Aorta (tissue), 5 donors: Measurements from ENCODE around the gene NPY2R. TPM values are rescaled to one million over a fixed set of nuclear protein-coding genes. Genes with fewer than 3 reads are reported as not detected.

Experiments used
- ATAC-seq: fragments of 200-7000 bp; cut with Tn5 transposase; one replicate; pipeline ENCODE4 v1.9.1; 2022; ENCODE audit warnings: moderate library complexity; ENCODE audit not compliant: low FRiP score
- DNase-seq, 2 donors: peaks; one replicate each; pipeline ENCODE4 v3.0.0-alpha.2; 2020
- H3K27ac ChIP-seq, 2 donors: one replicate each; pipeline ENCODE4 v1.5.1; 2013; ENCODE audit warnings: low read length in 2 of 2, mild to moderate bottlenecking in 2 of 2, moderate library complexity in 2 of 2, control low read depth in 1 of 2, inconsistent platforms in 1 of 2, low read depth in 1 of 2
- H3K27me3 ChIP-seq, 2 donors: one replicate each; pipeline ENCODE4 v1.6.1; 2013; ENCODE audit warnings: control low read depth in 1 of 2, low read length in 1 of 2, mild to moderate bottlenecking in 1 of 2, moderate library complexity in 1 of 2; ENCODE audit not compliant: insufficient read depth in 2 of 2, control insufficient read depth in 1 of 2
- H3K36me3 ChIP-seq, 2 donors: one replicate each; pipeline ENCODE4 v1.6.1; 2013; ENCODE audit warnings: control low read depth in 1 of 2, low read length in 1 of 2, mild to moderate bottlenecking in 1 of 2; ENCODE audit not compliant: insufficient read depth in 2 of 2, control insufficient read depth in 1 of 2
- H3K4me1 ChIP-seq, 2 donors: one replicate each; pipeline ENCODE4 v1.6.1; 2013; ENCODE audit warnings: low read length in 2 of 2, control low read depth in 1 of 2, mild to moderate bottlenecking in 1 of 2, moderate library complexity in 1 of 2; ENCODE audit not compliant: insufficient read depth in 2 of 2, control insufficient read depth in 1 of 2
- H3K4me3 ChIP-seq, 2 donors: one replicate each; pipeline ENCODE4 v1.5.1; 2013; ENCODE audit warnings: low read length in 2 of 2, control low read depth in 1 of 2, mild to moderate bottlenecking in 1 of 2
- H3K9me3 ChIP-seq: one replicate; pipeline ENCODE4 v1.6.1; 2013; ENCODE audit warnings: mild to moderate bottlenecking, low read length; ENCODE audit not compliant: control insufficient read depth
- WGBS, 2 donors: extraction: QIAGEN DNeasy Blood & Tissue Kit; methylation state at CpG; one replicate each; pipeline ENCODE4 v1.1.7; 2013; 5-methylcytosine and 5-hydroxymethylcytosine counted together
- intact Hi-C, 2 donors: fragments of 100-400 bp; cut with DNase I; formaldehyde crosslinking; loops; one replicate each; pipeline versions ENCODE4 v1.14.2 to v1.15.0; 2022
- polyA plus RNA-seq, 2 donors: library from polyadenylated mRNA; stranded (reverse); fragments of 200-250 nt; gene quantifications; one replicate each; pipeline ENCODE4 v1.2.3, GENCODE V29; 2013
- total RNA-seq, 2 donors: library from RNA; stranded (reverse); fragmentation: NEBNext Ultra II Directional; extraction: Animal tissue kit (Norgen Biotek cat#: 25700); gene quantifications; one replicate each; pipeline ENCODE4 v1.2.1, GENCODE V29; 2021
- donor health status: healthy with polysubstance abuse.
- donor health status: Bipolar disorder and iron deficiency.
- donor health status: DM: no; HTN: no; CAD: no.
- donor health status: DM: no; HTN: no; CAD: no.
- donor health status: DM: yes; HTN: yes; CAD: no.

The NPY2R gene
- total and polyA plus RNA-seq, 4 donors = 0.09 to 7.8 (median 0.19) TPM

GRCh38 chr4:155241225-155241624, 32.8 kb downstream of the NPY2R start:
- H3K4me3 ChIP-seq = no peak overlapping the region
- ATAC-seq (no peak), DNase-seq (no peak)
- peaks cover 2% of the 10 kb centered on the region for H3K9me3 ChIP-seq
- 97% methylated on average over 4 of the region's 4 CpGs for WGBS, 2 donors
- peaks cover 0 to 2% of the 10 kb centered on the region in 2 donors for H3K27me3 ChIP-seq
- H3K27ac ChIP-seq = no peak overlapping the region
- no peaks in the 10 kb centered on the region for H3K36me3 ChIP-seq
- intact Hi-C loops = no loop called here
- no peaks in the 10 kb centered on the region for H3K4me1 ChIP-seq

- H3K27ac ChIP-seq = no peak overlapping the region
- H3K4me3 ChIP-seq = no peak overlapping the region
- peaks cover 0 to 2% of the 10 kb centered on the region in 2 donors for H3K27me3 ChIP-seq
- no peak for DNase-seq
- H3K36me3 ChIP-seq = no peaks in the 10 kb centered on the region
- H3K4me1 ChIP-seq = no peaks in the 10 kb centered on the region
- intact Hi-C loops = no loop called here
- no peak for ATAC-seq
- peaks cover 2% of the 10 kb centered on the region for H3K9me3 ChIP-seq
These were observed 33.2 kb downstream of the NPY2R start for GRCh38 chr4:155241664-155242063.

- H3K36me3 ChIP-seq = no peaks in the 10 kb centered on the region
- 91 to 92% methylated on average over 4 of the region's 4 CpGs for WGBS, 2 donors
- H3K4me3 ChIP-seq = no peak overlapping the region
- H3K9me3 ChIP-seq = peaks cover 2% of the 10 kb centered on the region
- H3K27ac ChIP-seq = no peak overlapping the region
- DNase-seq = no peak
- H3K4me1 ChIP-seq = no peaks in the 10 kb centered on the region
- ATAC-seq = no peak
- peaks cover 0 to 2% of the 10 kb centered on the region in 2 donors for H3K27me3 ChIP-seq
- intact Hi-C loops = no loop called here
These were observed 36.7 kb downstream of the NPY2R start for GRCh38 chr4:155245105-155245504.

- no peak for DNase-seq
- intact Hi-C loops = no loop called here
- no peak overlapping the region for H3K4me3 ChIP-seq
- no peaks in the 10 kb centered on the region for H3K36me3 ChIP-seq
- 34 to 39% methylated on average over 9 of the region's 9 CpGs for WGBS, 2 donors
- no peaks in the 10 kb centered on the region for H3K4me1 ChIP-seq
- no peak for ATAC-seq
- H3K9me3 ChIP-seq = no peaks in the 10 kb centered on the region
- H3K27ac ChIP-seq = no peak overlapping the region
- peaks cover 0 to 2% of the 10 kb centered on the region in 2 donors for H3K27me3 ChIP-seq
These were observed 39.8 kb downstream of the NPY2R start for GRCh38 chr4:155248002-155248896.

- intact Hi-C loops = no loop called here
- Histone ChIP-seq H3K27me3 (peaks cover 0 to 2% of the 10 kb centered on the region in 2 donors), H3K4me3 (no peak overlapping the region), H3K36me3 (no peaks in the 10 kb centered on the region), H3K27ac (no peak overlapping the region), H3K4me1 (no peaks in the 10 kb centered on the region), H3K9me3 (no peaks in the 10 kb centered on the region)
- DNase-seq = no peak
- no peak for ATAC-seq
- WGBS, 2 donors = 48 to 52% methylated on average over 8 of the region's 8 CpGs
These were observed 40.7 kb downstream of the NPY2R start for GRCh38 chr4:155249016-155249566.

- Histone ChIP-seq H3K4me1 (no peaks in the 10 kb centered on the region), H3K27me3 (no peaks in the 10 kb centered on the region), H3K4me3 (no peak overlapping the region), H3K9me3 (no peaks in the 10 kb centered on the region), H3K27ac (no peak overlapping the region), H3K36me3 (no peaks in the 10 kb centered on the region)
- DNase-seq (no peak), ATAC-seq (no peak)
- intact Hi-C loops = no loop called here
- WGBS, 2 donors = 39 to 52% methylated on average over 1 of the region's 1 CpG
These were observed 43.9 kb downstream of the NPY2R start for GRCh38 chr4:155252327-155252726.

- 71 to 81% methylated on average over 1 of the region's 1 CpG for WGBS, 2 donors
- no peaks in the 10 kb centered on the region for H3K4me1 ChIP-seq
- H3K4me3 ChIP-seq = no peak overlapping the region
- intact Hi-C loops = no loop called here
- peaks cover 3% of the 10 kb centered on the region for H3K9me3 ChIP-seq
- ATAC-seq = no peak
- no peaks in the 10 kb centered on the region for H3K36me3 ChIP-seq
- no peak for DNase-seq
- no peaks in the 10 kb centered on the region for H3K27me3 ChIP-seq
- no peak overlapping the region for H3K27ac ChIP-seq
These were observed 55.0 kb downstream of the NPY2R start for GRCh38 chr4:155263480-155263879.

- Histone ChIP-seq H3K9me3 (peaks cover 3% of the 10 kb centered on the region), H3K4me3 (no peak overlapping the region), H3K36me3 (no peaks in the 10 kb centered on the region), H3K27ac (no peak overlapping the region), H3K27me3 (no peaks in the 10 kb centered on the region), H3K4me1 (no peaks in the 10 kb centered on the region)
- intact Hi-C loops = no loop called here
- ATAC-seq = no peak
- 74% methylated on average over 2 of the region's 2 CpGs for WGBS, 2 donors
- no peak for DNase-seq
These were observed 56.7 kb downstream of the NPY2R start for GRCh38 chr4:155265113-155265512.
